Cerebellar cortex (tissue), 1 donor: ENCODE measurements around the gene QSOX2.

Experiments
- DNase-seq: peaks from one replicate; pipeline ENCODE4 v3.0.0-alpha.2; 2015; ENCODE audit warnings: low spot score

Gene QSOX2

DNA sequence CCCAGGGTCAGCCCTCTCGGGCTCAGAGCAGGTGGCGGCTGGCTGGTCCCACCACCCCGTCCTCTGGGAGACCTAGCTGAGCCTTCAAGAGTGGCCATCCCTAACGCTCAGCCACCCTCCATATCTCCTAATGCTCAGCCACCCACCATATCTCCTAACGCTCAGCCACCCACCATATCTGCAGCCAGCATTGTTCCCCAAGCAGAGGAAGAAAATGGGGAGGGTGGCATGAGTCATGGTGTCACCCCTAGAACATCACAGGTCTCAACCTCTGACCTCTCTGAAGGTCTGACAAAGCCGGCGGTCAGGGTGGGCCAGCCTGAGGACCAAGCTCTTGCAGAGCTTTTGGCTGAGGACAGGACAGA, 55.4 kb downstream of the QSOX2 start:
- no peak for DNase-seq

DNA sequence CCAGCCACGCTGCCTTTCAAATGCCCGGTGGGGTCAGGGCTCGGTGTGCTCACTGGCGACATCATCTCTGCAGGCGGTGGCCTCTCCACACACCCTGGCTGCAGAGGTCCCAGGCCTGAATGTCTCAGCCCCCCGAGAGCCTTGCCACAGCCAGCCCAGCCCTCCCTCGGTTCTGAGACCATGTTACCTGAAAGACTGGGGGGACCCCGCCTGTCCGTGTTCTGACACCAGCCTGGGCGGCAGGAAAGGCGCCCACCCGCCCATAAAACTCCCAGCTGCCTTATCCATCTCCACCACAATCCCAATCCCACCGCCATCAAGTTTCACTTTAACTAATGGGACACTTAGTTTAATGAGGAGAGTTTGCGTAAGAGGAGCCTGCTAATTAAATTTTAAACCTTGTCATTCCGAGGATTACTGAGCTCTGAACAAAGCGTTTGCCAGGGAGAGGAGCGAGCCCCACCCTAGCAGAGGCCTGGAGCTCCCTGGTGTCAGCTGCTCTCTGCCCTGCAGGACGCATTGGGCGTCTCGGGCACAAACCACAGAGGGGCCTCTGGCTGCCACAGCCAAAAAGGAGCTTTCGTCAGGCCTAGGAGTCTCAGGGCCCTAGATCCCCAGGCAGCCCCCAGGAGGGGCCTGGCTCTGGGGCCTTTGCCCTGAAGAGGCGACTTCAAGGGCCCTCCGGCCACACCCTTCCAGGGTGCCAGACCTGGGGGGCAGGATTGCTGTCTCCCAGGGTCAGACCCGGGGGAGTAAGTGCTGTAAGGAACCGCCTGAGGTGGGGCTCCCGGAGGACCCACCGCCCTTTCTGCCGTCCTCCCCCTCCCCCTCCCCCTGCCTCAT, 56.0 kb downstream of the QSOX2 start:
- no peak for DNase-seq

DNA sequence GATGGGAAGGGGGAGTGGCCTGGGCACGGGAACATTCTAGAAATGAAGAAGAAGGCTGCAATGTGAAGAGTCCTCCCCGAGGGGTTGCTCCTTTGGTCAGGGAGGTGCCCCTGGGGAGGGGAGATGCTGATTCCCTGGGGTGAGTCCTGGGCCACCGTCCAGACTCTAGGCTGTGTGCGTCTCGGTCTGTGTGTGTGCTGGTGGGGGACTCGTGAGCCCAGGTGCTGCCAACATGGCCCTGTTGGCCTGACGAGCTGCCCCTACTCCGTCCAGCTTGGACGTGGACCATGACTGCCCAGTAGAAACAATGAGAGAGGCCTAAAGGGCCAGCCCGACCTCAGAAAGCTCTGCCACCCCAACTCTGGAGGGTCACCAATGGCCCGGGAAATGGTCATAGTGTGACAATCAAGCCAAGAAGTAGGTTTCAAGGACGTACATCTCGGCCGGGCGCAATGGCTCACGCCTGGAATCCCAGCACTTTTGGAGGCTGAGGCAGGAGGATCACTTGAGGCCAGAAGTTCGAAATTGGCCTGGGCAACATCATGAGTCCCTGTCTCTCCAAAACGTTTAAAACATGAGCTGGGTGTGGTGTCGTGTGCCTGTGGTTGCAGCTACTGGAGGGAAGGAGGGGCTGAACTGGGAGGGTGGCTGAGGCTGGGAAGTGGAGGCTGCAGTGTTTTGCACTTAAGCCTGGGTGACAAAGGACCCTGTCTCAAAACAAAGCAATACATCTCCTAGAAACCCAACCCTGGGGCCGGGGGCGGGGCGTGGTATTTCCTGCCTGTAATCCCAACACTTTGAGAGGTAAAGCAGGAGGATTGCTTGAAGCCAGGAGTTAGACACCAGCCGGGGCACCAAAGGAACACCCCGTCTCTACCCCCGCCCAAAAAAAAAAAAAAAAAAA, 57.7 kb downstream of the QSOX2 start:
- no peak for DNase-seq

DNA sequence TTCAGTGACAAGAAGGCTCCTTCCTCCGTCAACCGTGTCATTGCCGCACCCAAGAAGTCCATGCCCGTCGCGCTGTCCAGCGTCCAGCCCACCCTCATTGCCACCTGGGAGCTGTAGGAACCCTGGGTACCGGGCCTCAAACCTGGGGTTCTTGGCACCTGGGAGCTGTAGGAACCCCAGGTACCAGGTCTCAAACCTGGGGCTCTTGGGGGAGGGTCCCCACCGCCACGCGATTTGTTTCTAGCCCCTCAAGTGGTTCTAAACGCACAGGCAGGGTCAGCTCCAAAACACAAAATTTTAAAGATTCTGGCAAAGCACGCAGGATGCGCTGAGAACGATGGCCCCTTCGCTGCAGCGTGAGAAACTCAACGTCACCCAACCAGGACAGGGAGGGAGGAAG, 58.4 kb downstream of the QSOX2 start:
- DNase-seq, result no peak

DNA sequence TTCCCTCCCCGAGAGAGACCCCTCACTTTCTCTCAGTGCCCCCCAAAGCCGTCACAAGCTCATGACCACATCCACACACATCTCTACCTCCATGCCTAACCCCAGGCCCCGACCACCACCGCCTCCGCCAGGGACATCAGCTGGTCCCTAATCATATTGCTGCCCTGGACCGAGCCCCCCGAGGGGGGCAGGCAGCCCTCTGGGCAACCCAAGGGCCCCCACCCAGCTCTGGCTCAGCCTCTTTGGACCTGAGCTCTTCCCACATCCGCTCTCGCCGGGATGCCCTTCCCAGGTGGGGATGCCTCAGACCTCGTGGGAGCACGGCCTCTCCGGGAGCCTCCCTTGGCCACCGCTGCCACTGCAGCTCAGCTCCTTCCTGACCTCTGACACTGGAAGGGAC, 59.2 kb downstream of the QSOX2 start:
- DNase-seq, result no peak

DNA sequence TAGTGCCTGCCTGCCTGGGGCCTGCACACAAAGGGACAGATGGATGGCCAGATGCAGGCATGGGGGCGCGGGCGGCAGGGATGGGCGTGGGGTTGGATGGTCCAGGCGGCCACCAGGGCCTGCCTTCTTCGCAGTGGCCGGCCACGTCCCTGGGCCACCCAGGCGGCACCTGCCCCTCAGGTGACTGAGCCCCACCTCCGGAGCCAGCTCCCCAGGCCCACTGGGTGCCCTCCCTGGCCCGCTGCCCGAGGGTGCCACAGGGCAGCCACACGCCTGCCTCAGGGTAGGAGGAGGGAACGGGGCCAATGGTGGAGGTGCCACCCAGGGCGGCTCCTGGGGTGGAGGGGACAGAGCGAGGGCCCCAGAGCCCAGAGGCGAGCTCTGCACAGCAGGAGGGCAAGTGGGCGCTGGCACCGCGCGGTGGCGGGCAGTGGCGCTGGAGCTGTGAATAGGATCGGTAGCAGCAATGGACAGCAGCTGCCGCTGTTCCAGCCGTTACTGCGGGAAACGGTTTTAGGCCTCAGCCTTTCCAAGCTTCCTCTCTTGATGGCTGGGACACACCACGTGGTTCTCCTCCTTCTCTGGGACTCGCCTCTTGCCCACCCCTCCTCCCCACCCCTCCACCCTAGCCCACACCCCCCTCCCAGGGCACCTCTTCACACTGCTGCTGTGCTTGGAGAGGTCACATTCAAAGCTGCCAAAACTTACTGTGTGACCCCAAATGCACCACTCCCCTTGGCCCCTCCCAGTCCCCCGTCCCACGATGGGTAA, 59.8 kb downstream of the QSOX2 start:
- no peak for DNase-seq

DNA sequence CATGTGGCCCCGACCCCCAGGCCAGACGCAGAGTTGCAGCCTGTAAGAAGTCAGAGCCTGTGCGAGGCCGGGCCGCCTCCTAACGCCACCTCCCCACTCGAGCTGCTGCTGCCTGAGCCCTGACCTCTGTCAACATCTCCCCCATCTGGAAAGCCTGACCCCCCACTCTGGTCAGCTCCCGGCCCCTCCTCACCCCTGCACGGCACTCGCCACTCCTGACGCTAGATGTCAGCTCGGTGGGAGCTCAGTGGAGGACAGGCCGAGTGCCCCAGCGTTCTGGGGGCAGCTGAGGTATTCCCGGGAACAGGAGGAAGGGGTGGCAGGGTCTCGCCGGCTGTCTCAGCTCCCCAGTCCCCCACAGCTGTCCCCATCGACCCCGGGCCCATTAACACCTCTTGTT, 60.5 kb downstream of the QSOX2 start:
- DNase-seq, result no peak

DNA sequence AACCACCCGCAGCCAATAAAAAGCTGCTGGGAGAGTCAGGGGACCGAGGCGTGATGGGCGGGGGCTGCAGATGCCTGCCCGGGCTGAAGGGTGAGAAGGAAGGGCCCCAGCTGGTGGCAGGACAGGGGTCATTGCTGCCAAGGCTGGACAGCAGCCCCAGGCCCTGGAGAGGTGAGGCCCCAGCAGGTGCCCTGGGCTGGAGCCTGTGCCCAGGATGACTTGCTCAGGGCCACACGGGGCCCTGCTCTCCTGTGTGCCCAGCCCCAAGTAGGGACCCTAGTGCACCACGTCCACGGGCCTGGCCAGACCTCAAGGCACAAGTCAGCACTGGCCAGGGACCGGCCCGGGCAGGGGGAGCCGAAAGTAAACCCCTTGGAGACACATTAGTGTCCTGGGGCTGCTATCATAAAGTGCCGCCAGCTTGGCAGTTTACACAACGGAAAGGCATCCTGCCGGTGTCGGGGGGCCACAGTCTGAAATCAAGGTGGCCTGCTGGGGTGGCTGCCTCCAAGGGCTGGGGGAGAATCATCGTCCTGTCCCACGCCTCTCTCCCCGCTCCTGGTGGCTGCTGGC, 62.7 kb downstream of the QSOX2 start:
- no peak for DNase-seq

DNA sequence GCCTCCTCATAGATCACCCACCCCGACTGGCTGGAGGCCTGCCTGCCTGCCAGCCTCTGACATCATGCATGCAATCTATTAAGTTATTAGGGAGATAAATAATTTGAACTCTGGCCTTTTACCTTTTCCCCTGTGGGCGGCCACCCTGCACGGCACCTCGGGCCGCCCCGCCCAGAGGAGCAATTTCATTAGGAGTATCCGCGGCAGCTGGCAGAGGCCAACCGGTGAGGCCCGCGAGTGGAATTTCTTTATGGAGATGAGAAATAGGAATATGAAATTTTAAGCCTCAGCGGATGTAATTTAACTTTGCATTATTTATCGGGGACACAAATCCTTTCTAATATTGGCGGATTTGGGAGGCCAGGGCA, 63.2 kb downstream of the QSOX2 start:
- no peak for DNase-seq

DNA sequence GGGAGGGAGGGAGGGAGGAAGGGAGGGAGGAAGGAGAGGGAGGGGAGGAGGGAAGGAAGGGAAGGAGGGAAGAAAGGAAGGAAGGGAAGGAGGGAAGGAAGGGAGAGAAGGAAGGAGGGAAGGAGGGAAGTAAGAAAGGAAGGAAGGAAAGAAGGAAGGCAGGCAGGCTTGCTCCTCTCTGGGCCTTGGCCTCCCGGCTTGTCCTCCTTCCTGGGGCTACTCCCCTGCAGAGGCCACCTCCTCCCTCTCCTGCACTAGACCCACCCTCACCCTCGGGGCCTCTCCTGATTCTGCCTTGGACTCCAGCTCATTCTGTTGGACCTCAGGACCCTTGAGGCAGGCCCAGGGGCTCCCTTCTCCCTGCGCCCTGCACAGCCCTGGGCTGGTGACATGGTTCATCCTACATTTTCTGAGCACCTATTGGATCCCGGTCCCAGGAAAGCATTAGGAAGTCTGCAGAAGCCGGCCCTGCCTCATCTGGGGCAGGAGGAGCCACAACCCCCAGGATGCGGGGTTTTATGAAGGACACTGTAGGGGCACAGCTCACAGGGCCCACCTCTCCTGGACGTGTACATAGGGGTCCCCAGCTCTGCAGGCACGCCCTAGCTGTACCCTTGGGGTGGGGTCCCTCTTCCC, 63.7 kb downstream of the QSOX2 start:
- DNase-seq, result no peak

DNA sequence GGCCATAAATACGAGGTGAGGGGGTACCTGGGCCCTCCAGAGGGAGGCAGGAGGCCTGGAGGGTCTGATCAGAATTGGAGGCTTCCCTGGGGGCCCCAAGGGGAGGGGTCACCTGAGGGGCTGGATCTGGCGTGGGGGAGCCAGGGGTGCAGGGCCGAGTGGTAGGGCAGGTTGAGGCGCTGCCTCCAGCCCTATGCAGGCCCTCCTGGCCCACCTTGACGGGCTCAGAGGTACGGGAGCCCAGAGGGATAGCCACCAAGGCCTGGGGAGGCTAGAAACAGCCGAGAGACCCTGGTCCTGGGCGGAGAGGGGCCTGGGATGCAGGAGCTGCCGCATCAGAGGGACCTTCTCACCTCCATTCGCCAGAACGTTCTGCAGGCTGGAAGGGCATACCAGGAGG, 65.0 kb downstream of the QSOX2 start:
- DNase-seq, result no peak

DNA sequence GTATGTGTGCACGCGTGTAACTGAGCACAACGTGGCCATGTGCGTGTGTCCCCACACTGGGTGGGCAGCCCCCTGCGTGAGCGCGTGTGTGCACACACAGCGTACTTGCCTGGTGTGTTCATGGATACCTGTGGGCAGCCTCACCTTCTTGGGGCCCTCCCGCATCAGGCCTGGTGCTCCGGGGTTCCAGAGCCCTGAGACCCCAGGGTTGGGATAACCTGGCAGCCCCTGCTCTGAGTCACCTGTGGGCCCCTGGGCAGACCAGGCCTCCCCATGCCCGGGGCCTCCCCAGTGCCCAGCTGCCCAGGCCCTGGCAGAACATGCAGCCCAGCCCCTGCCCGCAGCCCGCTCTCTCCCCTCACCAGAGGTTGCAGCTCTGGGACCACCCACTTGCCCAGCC, 65.9 kb downstream of the QSOX2 start:
- no peak for DNase-seq

DNA sequence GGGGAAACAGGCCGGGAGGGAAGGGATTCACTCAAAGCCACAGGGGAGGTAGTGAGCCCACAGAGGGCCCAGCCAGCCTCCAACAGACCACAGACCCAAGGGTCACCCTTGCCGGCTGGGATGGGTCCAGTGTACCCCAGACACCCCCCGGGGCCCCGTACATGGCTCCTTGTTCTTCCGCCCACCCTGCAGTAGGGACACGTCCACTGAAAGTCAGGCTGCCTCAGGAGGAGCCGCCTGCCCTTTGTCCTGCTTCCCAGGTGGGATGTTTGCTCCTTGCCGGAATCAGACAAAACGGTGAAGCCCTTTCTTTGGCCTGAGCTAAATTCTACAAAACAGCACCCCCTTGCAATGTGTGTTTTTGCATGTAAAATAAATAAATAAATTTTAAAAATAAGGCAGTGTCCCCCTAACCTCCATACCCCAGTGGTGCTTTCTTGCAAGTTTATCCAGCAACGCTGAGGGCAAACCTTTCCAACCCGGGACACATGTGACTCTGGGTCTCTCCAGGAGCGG, 66.5 kb downstream of the QSOX2 start:
- DNase-seq, result no peak

DNA sequence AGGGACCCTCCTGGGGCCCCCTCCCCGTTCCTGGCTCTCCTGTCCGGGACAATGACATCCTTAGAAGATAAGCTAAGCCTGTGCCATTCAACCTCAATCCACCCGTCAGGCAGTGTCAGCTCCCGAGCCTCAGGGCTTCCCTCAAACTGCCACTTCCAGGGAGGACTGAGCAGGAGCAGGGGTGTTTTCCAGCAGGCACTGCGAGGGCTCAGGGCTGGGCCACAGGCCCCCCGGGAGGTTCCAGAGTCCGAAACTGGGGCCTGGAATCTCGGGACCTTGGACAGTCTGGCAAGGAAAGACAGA, 66.9 kb downstream of the QSOX2 start:
- DNase-seq, result no peak

DNA sequence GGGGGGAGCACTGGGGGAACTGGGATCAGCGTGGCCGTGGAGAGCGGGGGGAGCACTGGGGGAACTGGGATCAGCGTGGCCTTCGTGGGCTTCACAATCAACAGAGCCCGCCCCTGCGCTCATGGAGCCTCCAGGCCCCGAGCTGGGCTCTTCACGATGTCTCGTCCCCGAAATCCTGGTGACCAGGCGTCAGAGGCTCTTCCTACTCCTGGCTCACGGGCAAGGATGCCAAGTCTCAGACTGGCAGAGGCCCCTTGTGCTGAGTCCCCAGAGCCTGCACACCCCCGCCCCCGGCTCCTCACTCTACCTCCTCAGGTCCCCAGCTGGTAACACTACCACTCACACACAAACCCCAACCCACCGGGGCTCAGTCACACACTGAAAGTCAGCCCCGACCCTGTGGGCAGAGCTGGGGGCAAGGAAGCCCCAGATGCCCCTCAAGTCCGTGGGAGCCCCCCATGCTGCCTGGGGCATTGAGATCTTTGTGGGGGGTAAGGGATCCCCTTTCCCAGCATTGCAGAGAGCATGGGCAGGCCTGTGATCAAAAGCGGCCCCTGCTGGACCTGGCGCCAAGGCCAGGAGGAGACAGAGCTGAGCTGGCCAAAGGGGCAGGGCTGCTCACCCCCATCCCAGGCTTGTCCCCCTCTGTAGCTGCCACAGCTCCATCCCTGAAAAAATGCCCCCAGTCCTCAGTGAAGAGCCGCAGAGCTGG, 67.4 kb downstream of the QSOX2 start:
- DNase-seq, result no peak

DNA sequence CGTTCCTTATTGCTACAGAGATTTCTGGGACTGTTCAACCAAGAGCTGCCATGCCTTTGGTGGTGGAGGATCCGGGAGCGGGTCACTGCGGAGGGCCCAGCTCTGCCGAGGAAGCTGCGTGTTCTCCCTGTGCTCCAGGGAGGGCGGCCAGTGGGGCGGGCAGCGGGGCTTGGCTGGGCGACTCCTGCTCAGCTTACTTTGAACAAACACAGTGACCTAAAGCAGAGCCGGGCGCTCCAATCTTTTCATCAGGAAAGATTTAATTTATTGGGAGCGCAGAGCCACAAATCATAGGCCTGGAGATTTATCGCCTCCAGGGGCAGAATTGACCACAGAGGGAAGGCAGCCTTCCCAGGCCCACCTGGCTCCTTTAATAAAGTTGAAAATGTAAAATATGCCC, 68.4 kb downstream of the QSOX2 start:
- DNase-seq, result no peak

DNA sequence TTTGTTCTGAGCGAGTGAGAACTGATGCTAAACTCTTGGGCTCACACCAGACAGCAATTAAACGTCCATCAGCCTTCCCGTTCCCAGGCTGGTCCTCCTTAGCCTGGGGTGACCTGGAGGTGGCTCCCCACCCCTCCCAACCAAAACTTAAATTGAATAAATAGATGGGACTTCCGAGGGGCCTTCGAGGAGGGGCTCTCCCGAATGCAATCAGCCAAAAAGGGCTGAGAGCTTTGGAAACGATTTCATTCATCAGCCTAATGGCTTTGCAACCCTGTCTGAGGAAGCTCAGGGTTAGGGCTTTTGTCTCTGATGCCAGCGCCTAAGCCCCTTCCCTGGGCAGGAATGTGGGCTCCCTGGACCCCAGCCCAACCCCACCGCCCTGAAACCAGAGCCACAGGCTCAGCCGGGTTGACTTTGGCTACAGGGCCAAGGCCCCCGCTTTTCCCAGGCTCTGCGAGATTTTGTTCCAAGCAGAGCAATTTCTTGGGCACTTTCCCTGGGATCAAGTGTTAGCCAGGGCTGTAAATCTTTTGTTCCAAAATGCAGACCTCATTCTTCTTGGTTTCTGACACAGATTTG, 69.9 kb downstream of the QSOX2 start:
- no peak for DNase-seq

DNA sequence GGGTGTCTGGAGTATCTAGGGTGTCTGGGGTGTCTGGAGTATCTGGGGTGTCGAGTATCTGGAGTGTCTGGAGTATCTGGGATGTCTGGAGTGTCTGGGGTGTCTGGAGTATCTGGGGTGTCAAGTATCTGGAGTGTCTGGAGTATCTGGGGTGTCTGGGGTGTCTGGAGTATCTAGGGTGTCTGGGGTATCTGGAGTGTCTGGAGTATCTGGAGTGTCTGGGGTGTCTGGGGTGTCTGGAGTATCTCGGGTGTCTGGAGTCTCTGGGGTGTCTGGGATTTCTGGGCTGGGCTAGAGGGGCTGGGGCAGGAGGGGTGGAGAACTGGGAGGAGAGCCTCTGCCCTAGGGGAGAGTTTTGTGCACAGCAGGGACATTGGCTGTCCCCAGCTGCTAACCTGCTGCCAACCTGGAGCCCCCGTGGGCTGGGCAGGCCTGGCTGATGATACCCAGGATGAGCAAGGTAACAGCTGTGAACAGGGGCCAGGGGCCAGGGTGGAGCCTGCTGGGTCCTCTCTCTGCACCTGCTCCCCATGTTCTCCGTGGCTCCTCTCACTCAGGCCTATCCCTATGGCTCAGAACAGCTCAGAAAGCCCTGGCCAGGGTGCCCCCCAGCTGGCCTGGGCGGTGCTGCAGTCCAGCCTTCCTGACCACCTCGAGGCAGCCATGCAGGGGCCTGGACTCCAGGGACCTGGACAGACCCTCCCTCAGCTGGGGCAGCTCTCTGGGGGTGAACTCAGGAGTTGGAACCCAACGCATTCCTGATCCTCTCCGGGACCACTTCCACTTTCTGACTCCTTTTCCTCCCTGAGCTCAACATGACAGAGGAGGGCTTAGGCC, 70.6 kb downstream of the QSOX2 start:
- DNase-seq, result no peak

DNA sequence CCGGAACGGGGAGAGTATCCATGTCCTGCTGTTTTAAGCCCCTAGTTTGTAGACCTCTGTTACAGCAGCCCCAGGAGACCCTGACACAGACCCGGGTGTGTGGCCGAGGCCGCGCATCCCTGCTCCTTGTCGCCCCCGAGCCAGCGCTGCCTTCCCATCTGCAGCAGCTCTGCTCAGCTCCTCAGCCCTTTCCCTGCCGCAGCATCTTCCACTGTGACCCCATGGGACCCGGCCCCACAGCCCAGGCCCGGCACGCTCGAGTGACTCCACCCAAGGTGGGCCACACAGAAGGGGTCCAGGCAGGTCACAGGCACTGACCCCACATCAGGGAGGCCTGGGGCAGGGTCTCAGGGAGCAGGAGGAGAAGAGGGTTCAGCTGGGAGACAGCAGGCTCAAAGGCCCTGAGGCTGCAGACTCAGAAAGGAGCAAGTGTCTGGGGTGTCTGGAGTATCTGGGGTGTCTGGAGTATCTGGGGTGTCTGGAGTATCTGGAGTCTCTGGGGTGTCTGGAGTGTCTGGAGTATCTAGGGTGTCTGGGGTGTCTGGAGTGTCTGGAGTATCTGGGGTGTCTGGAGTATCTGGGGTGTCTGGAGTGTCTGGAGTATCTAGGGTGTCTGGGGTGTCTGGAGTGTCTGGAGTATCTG, 71.8 kb downstream of the QSOX2 start:
- DNase-seq, result no peak
